Raji (cell line): ENCODE measurements around the gene HRNR.

Source experiments
- POLR2A ChIP-seq: IDR thresholded peaks from 2 replicates; pipeline ENCODE4 v1.6.1; 2011; ENCODE audit warnings: low read depth, low read length, control low read depth; ENCODE audit not compliant: insufficient read depth

HRNR gene

GRCh38 chr1:152224093-152224492 lies at the start of gene HRNR:
Gene HRNR, minus strand, starts transcription at chr1:152224193. Its CDS starts 940 bp downstream, at chr1:152223253.
- no peak for TF ChIP-seq POLR2A

- TF ChIP-seq POLR2A = no peak
Observed at GRCh38 chr1:152252157-152252556, 28.2 kb upstream of the HRNR start.

- no peak for TF ChIP-seq POLR2A
Observed at GRCh38 chr1:152251391-152251790, 27.4 kb upstream of the HRNR start.

GRCh38 chr1:152247316-152247715 lies 23.3 kb upstream of the HRNR start:
- no peak for TF ChIP-seq POLR2A

- TF ChIP-seq POLR2A = no peak
Observed at GRCh38 chr1:152244576-152245273, 20.7 kb upstream of the HRNR start.

- no peak for TF ChIP-seq POLR2A
Observed at GRCh38 chr1:152237093-152237492, 13.1 kb upstream of the HRNR start.

- no peak for TF ChIP-seq POLR2A
Observed at GRCh38 chr1:152228831-152229230, 4.8 kb upstream of the HRNR start.

- no peak for TF ChIP-seq POLR2A
Observed at GRCh38 chr1:152227310-152227928, 3.4 kb upstream of the HRNR start.

- TF ChIP-seq POLR2A = no peak
Observed at GRCh38 chr1:152225678-152226077, 1.7 kb upstream of the HRNR start.

- TF ChIP-seq POLR2A = no peak
Observed at GRCh38 chr1:152220166-152221163, 3.5 kb downstream of the HRNR start.

GRCh38 chr1:152218762-152219436 lies 5.1 kb downstream of the HRNR start:
- TF ChIP-seq POLR2A = no peak

- TF ChIP-seq POLR2A = no peak
Observed at GRCh38 chr1:152198982-152199381, 25.0 kb downstream of the HRNR start.

GRCh38 chr1:152197361-152197941 lies 26.5 kb downstream of the HRNR start:
- no peak for TF ChIP-seq POLR2A

- no peak for TF ChIP-seq POLR2A
Observed at GRCh38 chr1:152191711-152192110, 32.3 kb downstream of the HRNR start.

- TF ChIP-seq POLR2A = no peak
Observed at GRCh38 chr1:152191260-152191659, 32.7 kb downstream of the HRNR start.
